WERI-Rb-1 (cell line): ENCODE results near the gene GAL3ST3.

Experiments used
- DNase-seq: peaks from one replicate; pipeline ENCODE4 v3.0.0-alpha.2; 2020
- H3K27ac ChIP-seq: fragments of 250-450 bp; sonication (Bioruptor Pico); 2 replicates; pipeline ENCODE4 v1.5.1; 2020; ENCODE audit warnings: mild to moderate bottlenecking, moderate library complexity
- H3K27me3 ChIP-seq: fragments of 250-450 bp; sonication (Bioruptor Pico); 2 replicates; pipeline ENCODE4 v1.5.1; 2021; ENCODE audit warnings: mild to moderate bottlenecking, low read depth, moderate library complexity; ENCODE audit not compliant: insufficient read depth, severe bottlenecking
- H3K36me3 ChIP-seq: fragments of 250-450 bp; sonication (Bioruptor Pico); 2 replicates; pipeline ENCODE4 v1.5.1; 2020; ENCODE audit warnings: mild to moderate bottlenecking, moderate library complexity
- H3K4me3 ChIP-seq: 2 replicates; pipeline ENCODE4 v1.5.1; 2011; ENCODE audit warnings: low read depth, mild to moderate bottlenecking, control low read depth, low read length
- H3K9me3 ChIP-seq: fragments of 250-450 bp; sonication (Bioruptor Pico); 2 replicates; pipeline ENCODE4 v1.5.1; 2021; ENCODE audit warnings: mild to moderate bottlenecking, moderate library complexity; ENCODE audit not compliant: severe bottlenecking
- TF ChIP-seq, protein P1 (sequence below): IDR thresholded peaks from 2 replicates; pipeline ENCODE4 v1.5.1; 2011; ENCODE audit warnings: low read depth, mild to moderate bottlenecking, control low read depth, inconsistent platforms, low read length

GAL3ST3 gene

DNA sequence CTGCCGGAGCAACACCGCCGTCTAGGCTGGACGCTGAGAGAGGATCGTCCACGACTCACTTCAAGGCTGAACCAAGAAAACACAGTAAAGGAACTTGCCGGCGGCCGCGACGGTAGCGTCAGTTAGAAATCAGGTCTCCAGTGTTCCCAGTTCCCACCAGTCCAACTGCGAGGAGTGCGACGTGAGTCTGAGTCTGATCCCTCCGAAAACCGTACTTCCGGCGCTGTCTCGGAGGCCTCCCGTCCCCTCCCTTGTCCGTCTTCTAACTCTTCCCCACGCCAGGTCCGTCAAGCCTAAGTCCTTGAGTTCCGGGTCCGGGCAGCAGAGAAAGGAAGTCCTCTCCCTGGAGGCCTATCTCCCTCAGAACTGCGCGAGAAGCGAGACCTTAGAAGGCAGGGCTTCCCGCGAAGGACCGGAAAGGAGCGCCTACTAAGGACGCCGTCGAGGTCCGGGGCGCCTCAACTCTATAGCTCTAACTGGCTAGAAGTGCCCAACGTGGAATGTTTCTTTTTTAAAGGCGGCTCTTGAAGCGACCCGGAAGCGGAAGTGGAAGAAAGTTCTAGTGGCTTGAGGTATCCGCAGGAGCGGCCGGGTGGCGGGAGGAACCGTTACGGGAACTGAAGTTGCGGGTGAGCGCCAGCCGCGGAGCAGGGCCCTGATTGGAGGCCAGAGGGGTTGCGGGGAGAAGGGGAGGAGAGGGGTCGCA lies 46.9 kb downstream of the GAL3ST3 start, which contains the start of the genes BANF1 and EIF1AD:
Gene BANF1 (plus strand): TSS at position 562 of the 706 bp plus-strand sequence. CDS start 748 bp downstream, outside the sequence.
Gene EIF1AD (minus strand): TSS at position 216 of the 706 bp plus-strand sequence. CDS start 1,768 bp downstream, outside the sequence.
- peaks cover 57% of the 10 kb centered on the region for H3K36me3 ChIP-seq
- TF ChIP-seq, protein P1, sequence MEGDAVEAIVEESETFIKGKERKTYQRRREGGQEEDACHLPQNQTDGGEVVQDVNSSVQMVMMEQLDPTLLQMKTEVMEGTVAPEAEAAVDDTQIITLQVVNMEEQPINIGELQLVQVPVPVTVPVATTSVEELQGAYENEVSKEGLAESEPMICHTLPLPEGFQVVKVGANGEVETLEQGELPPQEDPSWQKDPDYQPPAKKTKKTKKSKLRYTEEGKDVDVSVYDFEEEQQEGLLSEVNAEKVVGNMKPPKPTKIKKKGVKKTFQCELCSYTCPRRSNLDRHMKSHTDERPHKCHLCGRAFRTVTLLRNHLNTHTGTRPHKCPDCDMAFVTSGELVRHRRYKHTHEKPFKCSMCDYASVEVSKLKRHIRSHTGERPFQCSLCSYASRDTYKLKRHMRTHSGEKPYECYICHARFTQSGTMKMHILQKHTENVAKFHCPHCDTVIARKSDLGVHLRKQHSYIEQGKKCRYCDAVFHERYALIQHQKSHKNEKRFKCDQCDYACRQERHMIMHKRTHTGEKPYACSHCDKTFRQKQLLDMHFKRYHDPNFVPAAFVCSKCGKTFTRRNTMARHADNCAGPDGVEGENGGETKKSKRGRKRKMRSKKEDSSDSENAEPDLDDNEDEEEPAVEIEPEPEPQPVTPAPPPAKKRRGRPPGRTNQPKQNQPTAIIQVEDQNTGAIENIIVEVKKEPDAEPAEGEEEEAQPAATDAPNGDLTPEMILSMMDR: no peak

DNA sequence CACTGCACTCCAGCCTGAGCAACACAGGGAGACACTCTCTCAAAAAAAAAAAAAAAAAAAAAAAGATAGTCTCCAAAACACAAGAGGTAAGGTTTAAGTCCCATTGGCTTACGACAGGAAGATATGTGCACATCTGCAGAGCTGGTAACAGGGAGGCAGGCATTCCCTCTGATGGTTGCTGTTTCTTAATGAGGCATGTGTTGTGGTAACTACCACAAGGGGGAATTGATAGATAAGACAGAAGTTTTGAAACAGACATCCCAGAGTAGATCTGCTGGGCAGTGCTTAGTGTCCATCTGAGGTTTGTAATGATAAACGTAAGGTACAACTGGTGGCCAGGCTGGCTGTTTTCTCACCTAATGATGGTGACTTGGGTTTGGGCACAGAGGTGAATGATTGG lies 51.7 kb downstream of the GAL3ST3 start:
- Histone ChIP-seq H3K36me3 (peaks cover 42% of the 10 kb centered on the region), H3K9me3 (no peaks in the 10 kb centered on the region), H3K4me3 (no peak overlapping the region), H3K27ac (no peak overlapping the region), H3K27me3 (no peaks in the 10 kb centered on the region)
- TF ChIP-seq, protein P1: no peak
- DNase-seq: no peak

More for the DNA sequence above, 46.9 kb downstream of the GAL3ST3 start, which contains the start of the genes BANF1 and EIF1AD:
- H3K27ac ChIP-seq: peak within 1 kb of the TSS; percentile 95
- peak; percentile 93 for DNase-seq
- H3K9me3 ChIP-seq: no peaks in the 10 kb centered on the region
- no peaks in the 10 kb centered on the region for H3K27me3 ChIP-seq
- H3K4me3 ChIP-seq: peak within 1 kb of the TSS; percentile 87

- no peak overlapping the region for H3K27ac ChIP-seq
- TF ChIP-seq, protein P1: no peak
- no peaks in the 10 kb centered on the region for H3K27me3 ChIP-seq
- no peak overlapping the region for H3K4me3 ChIP-seq
- H3K9me3 ChIP-seq: no peaks in the 10 kb centered on the region
- H3K36me3 ChIP-seq: peaks cover 13% of the 10 kb centered on the region
- DNase-seq: no peak
Measured at GRCh38 chr11:65992056-65992455, 56.9 kb downstream of the GAL3ST3 start.
